Urothelium cell line (cell line): ENCODE data around the gene PDSS2.

Experiments used
- DNase-seq: peaks from one replicate; pipeline ENCODE4 v3.0.0; 2011; ENCODE audit warnings: low spot score, mixed read lengths
- FAIRE-seq: peaks from 2 replicates; lab custom pipeline; 2011; peaks lifted over from hg19 to GRCh38; lab: Jason Lieb, UNC

The PDSS2 gene

DNA sequence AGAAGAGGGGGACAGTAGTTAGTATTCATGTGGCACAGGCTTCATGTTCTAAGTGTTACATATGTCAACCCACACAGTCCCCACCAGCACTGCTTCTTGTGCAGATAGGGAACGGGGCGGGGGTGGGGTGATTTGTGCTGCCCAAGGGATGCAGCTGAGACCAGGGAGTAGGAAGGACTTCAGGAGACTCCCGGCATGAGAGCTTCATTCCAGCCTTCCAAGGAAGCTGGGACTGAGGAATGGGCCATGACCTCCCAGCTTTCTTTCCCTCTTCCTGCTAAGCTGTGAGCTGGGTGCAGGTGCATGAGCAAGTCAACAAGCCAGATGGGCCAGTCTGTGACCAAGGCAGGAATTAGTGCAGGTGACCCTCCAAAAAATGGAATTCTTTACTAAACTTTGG, 353.2 kb downstream of the PDSS2 start:
- DNase-seq (no peak), FAIRE-seq (no peak)

DNA sequence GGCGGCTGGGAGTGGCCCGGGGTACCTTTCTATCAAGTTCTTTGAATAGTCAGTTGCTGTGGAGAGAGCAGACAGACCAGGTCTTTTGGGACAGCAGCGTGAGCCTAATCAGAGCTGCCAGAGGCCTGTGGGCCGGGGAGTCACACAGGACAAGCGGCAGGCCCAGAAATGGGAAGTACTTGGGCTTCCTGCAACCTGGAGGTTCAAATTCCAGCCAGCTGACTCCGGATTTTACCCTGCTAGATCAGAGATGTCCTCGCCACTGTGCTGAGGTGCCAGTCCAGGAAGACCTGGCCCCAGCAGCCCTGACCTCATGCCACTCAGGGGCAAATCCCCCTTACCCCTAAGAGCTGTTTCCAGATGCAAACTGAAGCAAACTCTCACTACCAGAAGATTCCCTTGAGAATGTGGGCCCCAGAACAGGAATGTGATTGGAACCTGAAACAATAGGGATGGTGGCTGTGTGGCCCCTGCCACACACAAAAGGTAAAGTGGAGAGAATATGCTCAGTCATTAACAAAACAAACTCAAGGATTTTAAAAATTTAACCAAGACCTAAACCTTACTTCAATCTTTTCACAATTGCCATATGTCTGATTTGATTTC, 353.8 kb downstream of the PDSS2 start:
- DNase-seq = no peak
- no peak for FAIRE-seq

DNA sequence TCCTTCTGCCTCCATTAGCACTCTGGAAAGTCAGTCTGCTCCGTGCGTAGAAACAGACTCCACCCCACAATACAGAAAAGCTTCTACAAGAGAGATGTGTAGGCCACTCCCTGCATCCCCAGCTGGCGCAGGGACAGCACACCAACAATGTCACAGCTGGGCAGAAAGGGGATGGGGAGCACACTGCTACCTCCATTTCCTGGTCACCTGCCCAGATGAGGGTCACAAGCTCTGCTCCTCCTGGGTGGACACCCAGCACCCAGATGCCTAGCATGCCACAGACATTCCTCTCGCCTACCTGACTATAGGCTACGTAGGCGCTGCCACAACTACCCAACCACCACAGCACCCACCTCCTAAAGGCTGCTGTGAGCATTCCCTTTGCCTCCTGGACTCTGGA, 356.3 kb downstream of the PDSS2 start:
- DNase-seq (no peak), FAIRE-seq (no peak)
